ENCODE data around the gene RANBP9.

DNA sequence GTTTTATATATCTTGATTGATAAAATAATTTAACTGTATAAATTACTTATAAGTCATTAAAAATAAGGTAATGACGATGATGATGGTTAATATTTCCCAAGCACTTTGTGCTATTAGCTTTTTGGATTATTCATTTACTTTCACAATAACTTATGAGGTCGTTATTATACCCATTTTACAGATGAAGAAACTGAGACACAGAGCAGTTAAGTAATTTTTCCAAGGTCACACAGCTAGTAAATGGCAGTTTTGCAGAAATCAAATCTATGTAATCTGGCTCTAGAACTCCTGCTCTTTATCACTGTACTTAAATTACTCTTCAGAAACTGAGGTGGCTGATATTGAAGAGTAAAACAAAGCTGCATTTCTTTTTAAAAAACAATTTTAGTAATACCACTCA, 78.3 kb downstream of the RANBP9 start:
- TF ChIP-seq, protein P1, sequence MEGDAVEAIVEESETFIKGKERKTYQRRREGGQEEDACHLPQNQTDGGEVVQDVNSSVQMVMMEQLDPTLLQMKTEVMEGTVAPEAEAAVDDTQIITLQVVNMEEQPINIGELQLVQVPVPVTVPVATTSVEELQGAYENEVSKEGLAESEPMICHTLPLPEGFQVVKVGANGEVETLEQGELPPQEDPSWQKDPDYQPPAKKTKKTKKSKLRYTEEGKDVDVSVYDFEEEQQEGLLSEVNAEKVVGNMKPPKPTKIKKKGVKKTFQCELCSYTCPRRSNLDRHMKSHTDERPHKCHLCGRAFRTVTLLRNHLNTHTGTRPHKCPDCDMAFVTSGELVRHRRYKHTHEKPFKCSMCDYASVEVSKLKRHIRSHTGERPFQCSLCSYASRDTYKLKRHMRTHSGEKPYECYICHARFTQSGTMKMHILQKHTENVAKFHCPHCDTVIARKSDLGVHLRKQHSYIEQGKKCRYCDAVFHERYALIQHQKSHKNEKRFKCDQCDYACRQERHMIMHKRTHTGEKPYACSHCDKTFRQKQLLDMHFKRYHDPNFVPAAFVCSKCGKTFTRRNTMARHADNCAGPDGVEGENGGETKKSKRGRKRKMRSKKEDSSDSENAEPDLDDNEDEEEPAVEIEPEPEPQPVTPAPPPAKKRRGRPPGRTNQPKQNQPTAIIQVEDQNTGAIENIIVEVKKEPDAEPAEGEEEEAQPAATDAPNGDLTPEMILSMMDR (IDR thresholded peaks at IDR 0.05): no peak
- no peak for TF ChIP-seq POLR2A (IDR thresholded peaks at IDR 0.05)
